CD4-positive, alpha-beta T cell treated with Interleukin-10 for 1 hour (primary cell): ENCODE data around the gene DIP2B.
"Not testable (repeated sequence)": the region's sequence is repeated elsewhere in the genome, so short reads cannot be mapped to it uniquely, and the experiment has no call there.

ENCODE experiments used
- DNase-seq: peaks from one replicate; pipeline ENCODE4 v3.0.0-alpha.2; 2020

DIP2B gene, protein sequence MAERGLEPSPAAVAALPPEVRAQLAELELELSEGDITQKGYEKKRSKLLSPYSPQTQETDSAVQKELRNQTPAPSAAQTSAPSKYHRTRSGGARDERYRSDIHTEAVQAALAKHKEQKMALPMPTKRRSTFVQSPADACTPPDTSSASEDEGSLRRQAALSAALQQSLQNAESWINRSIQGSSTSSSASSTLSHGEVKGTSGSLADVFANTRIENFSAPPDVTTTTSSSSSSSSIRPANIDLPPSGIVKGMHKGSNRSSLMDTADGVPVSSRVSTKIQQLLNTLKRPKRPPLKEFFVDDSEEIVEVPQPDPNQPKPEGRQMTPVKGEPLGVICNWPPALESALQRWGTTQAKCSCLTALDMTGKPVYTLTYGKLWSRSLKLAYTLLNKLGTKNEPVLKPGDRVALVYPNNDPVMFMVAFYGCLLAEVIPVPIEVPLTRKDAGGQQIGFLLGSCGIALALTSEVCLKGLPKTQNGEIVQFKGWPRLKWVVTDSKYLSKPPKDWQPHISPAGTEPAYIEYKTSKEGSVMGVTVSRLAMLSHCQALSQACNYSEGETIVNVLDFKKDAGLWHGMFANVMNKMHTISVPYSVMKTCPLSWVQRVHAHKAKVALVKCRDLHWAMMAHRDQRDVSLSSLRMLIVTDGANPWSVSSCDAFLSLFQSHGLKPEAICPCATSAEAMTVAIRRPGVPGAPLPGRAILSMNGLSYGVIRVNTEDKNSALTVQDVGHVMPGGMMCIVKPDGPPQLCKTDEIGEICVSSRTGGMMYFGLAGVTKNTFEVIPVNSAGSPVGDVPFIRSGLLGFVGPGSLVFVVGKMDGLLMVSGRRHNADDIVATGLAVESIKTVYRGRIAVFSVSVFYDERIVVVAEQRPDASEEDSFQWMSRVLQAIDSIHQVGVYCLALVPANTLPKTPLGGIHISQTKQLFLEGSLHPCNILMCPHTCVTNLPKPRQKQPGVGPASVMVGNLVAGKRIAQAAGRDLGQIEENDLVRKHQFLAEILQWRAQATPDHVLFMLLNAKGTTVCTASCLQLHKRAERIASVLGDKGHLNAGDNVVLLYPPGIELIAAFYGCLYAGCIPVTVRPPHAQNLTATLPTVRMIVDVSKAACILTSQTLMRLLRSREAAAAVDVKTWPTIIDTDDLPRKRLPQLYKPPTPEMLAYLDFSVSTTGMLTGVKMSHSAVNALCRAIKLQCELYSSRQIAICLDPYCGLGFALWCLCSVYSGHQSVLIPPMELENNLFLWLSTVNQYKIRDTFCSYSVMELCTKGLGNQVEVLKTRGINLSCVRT (N-terminal part only)

GRCh38 chr12:50504798-50505674, at the start of gene DIP2B:
Gene DIP2B, plus strand, starts transcription at chr12:50504985. Its CDS starts 156 bp downstream, at chr12:50505141.
- DNase-seq: peak; percentile 95

DNA sequence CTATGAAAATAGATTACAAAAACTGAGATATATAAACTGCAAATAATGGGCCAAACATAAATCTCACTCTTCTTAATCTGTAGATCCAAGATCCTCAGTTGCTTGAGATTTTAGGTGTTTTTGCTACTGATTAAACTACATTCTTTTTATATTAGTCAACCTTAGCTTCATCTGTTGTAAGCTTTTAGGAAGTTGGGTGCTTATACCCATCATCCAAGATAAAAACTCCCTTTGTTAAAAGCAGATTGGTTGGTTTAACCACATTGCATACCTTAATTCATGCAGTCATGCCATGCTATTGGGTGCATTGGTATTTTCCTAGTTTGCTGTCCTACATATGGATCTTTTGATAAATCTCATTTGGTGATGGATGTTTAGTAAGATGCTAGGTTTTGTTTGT, 46.2 kb upstream of the DIP2B start:
- DNase-seq: no peak

DNA sequence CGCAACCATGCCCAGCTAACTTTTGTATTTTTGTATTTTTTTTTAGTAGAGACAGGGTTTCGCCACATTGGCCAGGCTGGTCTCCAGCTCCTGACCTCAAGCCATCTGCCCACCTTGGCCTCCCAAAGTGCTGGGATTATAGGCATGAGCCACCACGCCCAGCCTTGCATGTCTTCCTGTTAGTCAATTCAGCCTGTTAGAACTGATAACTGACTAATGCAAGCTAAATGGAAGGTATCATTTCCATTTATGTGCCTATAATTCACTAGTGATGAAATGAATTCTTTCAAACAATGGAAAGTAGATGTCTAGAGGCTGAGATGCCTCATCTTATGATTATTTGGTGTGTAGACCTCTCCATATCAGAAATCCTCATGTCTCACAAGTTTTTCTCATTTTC, 37.3 kb upstream of the DIP2B start:
- no peak for DNase-seq

DNA sequence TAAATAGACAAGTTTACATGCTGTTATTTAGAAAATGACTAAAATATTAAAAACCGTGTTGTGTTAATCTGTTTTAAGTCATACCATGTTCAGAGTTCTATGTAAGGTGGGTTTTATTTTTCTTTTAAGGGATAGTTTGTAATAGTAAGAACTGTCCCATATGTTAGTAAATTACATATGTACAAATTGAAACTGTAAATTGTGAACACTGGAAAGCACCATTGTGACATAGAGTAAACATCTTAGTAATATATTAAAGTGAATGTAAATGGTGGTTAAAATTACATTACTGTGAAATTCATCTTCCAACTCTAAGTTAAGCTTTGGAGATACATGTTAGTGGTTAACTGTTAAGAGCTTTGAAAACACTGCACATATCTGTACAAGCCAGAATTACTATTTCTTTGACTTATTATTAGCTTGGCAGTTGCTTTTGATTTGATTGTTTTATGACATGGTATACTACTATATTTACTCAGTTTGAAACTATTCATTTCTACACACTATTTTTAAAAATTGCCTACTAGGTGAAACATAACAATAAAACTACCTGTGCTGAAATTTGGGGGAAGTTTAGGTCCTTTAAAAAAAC, 27.4 kb upstream of the DIP2B start:
- DNase-seq: no peak

GRCh38 chr12:50482571-50482970, 22.2 kb upstream of the DIP2B start:
- DNase-seq: no peak

DNA sequence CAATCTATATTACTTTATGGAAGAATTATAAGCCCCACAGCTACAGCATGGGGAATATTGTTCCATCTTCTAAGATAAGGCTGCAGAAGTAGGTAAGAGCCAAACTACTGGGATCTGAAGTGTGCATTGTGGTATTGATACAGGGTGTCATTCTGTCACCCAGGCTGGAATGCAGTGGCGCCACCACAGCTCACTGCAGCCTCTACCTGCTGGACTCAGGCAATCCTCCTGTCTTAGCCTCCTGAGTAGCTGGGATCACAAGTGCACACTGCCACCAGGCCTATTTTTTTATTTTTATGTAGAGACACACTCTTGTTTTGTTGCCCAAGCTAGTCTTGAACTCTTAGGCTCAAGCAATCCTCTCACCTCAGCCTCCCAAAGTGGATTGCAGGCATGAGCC, 21.3 kb upstream of the DIP2B start:
- no peak for DNase-seq

DNA sequence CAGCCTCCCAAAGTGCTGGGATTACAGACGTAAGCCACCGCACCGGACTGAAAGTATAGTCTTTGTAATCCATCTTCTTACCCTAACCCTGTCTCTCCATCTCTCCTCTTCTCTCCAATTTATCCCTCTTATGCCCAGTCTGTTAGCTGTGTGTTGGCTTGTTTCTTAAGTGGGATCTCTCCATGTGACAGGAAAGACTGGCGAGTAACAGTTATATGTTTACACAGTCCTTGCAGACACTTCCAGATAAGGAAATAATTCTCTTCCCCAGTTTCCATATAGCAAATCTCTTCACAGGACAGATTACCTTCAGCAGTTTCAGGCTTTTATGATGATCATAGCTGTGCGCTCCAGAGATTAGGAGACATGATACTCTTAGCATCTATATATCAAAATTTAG, 16.0 kb upstream of the DIP2B start:
- no peak for DNase-seq

- DNase-seq: not testable (repeated sequence)
Observed at GRCh38 chr12:50498119-50498518, 6.7 kb upstream of the DIP2B start.

DNA sequence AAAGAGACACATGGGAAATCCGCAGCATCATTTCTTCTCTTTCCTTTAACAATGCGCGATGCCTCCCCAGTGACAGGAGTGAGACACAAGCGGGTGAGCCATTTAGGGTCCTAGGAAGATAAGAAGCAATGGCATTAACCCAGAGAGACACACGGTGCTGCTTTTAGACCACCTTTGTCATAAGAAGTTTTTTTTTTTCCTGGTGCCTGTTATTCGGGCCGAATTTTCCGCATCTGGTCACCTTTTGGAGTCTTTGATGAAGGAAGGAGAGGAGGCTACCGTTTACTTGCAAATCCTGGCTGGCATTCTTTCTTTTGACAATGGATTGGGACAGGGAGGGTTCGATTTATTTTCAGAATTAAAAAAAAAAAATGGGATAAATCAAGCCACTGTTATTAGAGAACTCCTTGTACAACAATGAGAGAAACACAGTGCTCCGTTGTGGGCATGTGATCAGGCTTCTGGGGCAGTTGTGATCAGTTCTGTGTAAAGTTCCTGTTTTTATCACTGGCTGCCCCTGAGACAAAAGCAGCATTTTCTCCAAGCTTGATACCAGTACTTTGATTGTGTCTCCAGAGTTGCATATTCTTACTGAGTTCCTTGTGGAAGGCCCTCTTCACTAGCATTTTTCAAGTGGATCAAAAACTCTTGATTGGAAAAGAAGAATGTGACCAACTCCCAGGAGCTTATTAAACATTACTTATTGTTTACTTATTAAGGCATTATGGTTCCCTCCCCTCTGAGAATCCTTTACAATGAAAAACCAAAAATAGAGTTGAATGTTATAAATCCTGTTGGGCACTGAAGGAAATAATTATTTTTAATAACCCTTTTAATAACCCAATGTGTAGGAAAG, 1.1 kb downstream of the DIP2B start:
- no peak for DNase-seq

DNA sequence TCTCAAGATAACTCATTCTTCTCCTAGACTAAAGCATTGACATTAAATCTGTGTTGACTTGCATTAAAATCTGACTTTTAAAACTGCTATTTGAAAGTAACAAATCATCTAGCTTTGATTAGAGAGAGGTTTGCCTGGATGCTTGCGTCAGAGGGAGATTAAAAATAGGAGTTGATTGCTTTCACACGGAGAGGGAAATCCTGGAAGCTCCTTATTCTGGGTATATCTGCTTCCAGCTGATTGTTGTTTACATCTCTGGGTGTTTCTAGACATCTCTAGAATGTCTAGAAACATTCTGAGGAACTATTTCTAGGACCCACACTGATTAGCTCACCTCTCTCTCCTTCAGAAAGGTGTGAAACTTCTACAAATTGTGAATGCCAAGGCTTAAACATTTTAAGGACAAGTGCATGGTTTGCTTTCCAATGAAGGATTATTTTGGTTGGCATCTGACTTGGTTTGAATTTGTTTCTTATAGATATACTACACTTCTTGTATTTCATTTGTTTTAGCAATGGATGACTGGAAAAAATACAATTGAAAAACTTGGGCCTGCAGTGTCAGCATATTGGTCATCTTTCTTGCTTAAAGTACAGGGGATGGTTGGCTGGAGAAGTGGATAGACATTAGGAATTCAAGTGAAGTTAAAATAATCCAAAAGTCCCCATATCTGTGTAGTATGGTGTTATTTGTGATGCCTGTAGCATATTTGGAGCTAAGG, 2.1 kb downstream of the DIP2B start:
- DNase-seq: no peak

GRCh38 chr12:50507474-50507838, 2.7 kb downstream of the DIP2B start:
- no peak for DNase-seq

DNA sequence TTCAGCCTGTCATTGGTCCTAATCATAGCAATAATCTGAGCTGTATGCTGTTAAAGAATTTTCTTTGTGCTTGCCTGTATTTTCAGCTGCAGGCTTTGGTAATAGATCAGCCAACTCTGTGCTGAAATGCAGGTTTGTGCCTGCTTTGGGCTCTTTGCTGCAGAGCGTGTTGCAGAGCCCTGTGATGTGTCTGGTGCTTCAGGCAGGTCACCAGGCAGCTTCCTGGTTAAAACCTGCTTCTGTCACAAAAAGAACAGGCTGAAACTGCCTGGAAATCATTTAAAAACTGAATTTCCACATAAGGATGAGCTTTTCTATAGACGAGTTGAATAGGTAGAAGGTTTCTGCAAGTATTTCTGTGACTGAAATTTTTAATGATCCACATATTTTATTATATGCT, 3.1 kb downstream of the DIP2B start:
- DNase-seq: no peak

DNA sequence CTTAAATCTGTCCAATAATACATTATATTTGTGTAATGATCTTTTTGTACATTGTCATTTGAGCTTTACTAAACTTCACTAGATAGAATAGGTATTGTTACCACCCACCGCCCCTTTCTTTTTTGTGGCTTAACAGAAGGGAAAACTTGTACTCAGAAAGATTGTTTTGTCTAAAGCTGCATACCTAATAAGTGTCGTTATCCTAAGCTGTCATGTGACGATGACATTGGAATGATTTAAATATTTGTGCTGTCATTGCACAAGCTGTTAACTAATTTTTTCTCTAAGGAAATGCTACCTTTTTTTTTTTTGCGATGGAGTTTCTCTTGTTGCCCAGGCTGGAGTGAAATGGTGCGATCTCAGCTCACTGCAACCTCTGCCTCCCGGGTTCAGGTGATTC, 3.6 kb downstream of the DIP2B start:
- no peak for DNase-seq

DNA sequence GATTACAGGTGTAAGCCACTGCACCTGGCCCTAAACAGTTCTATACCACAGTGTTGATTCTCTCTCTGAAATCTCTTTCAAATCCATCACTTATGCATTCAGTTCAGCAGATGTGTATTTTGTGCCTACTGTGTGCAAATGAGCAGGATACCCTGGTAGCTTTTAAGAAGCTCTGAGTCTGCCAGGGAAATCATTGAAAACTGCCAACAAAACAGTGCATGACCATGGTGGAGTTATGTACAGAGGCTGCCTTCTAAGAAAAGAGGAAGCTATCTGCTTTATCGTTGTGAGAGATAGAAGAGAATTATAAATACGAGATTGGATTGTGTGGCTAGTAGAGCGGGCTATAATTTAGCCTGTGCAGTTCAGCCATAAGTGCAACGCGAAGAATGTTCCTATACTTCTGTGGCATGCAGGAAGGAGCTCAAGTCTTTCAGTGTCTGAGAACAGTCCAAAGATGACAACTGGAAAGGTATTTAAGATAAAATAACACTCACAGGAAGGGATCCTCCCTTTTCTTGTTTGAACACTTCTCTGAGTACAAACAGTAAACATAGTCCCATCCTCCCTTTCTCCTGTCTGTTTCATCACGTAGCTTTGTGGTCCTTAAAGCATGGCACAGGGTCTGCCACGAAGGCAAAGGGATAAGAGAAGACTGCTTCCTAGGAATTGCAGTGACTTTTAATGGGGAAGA, 4.3 kb downstream of the DIP2B start:
- no peak for DNase-seq

DNA sequence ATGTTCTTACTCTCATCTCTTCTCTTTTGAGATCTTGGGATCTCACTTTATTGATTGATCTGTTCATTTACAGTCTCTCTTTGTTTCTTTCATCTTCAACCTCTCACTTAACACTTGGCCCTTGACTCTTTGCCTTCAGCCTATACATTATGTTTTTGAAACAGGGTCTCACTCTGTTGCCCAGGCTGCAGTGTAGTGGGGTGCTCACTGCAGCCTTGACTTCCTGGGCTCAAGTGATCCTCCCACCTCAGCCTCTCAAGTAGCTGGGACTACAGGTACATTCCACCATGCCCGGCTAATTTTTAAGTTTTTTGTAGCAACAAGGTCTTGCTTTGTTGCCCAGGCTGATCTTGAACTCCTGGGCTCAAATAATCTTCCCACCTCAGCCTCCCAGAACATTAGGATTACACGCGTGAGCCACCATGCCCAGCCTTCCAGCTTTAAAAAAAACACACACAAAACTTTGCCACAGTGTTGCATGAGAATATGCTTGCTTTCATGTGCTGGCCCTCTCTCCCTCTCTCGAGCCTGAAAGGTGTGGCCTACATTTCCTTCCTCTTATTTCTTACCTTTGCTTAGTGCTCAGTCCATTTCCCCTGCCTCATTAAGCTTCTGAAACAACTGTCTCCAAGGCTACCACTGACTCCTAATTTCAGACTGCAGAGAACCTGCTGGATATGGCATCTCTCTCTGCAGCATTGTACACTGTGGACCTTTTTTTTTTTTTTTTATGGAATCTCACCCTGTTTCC, 9.9 kb downstream of the DIP2B start:
- no peak for DNase-seq

DNA sequence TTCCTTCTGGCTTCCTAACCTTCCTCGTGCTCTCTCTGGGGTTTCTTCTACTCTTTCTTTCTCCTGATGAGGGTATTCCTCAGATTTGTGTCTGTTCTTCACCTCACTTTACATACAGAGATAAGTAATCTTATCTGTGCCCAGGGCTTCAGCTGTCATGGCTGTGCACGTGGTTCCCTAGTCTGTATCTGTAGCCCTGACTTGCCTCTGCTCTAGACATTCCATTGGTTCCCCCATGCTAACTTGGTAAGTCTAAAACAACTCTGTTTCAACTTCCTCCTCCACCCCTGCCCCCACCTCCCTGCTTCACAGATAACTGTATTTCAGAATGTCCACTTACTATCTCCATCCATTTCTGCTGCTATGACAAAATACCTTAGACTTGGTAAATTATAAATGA, 10.8 kb downstream of the DIP2B start:
- no peak for DNase-seq

DNA sequence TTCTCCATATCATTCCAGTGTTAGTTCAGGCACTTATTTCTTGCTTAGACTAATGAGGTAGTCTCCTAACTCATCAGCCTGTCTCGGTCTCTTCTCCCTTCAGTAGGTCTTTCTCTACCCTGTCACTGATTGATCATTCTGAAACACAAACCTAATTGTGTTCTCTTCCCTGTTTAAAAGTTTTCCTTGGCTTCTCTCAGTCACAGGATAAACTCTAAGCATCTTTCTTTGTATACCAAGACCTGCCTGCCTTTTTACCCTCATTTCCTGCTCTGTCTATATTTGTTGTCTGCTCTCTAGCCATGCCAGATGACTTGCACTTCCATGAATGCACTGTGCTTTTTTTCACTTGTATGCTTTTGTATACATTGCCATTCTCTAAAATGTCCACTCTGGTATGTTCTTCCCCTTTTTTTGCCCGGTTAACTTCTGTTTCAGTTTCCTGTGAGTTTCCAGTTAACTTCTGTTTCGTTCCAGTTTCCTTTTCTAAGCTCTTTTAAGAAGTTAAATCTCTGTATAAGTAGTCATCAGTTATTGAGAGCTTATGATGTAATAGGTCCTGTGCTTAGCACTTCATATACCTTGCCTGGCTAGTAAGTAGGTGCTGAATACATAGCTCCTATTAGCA, 12.8 kb downstream of the DIP2B start:
- DNase-seq: peak; percentile 26

GRCh38 chr12:50518090-50518489, 13.3 kb downstream of the DIP2B start:
- DNase-seq: no peak
